NCI-H187 (cell line): ENCODE measurements around the gene ABCG8.

Source experiments
- DNase-seq, 2 experiments: peaks; one replicate each; lab custom pipeline; 2025; lab: John Stamatoyannopoulos, UW

The ABCG8 gene

GRCh38 chr2:43826305-43827250 is 12.2 kb upstream of the ABCG8 start:
- no peak for DNase-seq

GRCh38 chr2:43831543-43832294 is 7.1 kb upstream of the ABCG8 start:
- DNase-seq = no peak

- no peak for DNase-seq
These were observed 6.3 kb upstream of the ABCG8 start for GRCh38 chr2:43832457-43832856.

- DNase-seq = no peak
These were observed 1.7 kb upstream of the ABCG8 start for GRCh38 chr2:43837033-43837432.

GRCh38 chr2:43837831-43838559 is 776 bp upstream of the ABCG8 start:
- DNase-seq = no peak

GRCh38 chr2:43839776-43840564 is 1.2 kb downstream of the ABCG8 start:
- DNase-seq = no peak

GRCh38 chr2:43840965-43841364 is 2.2 kb downstream of the ABCG8 start:
- DNase-seq = no peak

- DNase-seq = no peak
These were observed 3.4 kb downstream of the ABCG8 start for GRCh38 chr2:43841949-43842865.

- DNase-seq = no peak
These were observed 4.1 kb downstream of the ABCG8 start for GRCh38 chr2:43842866-43843226.

- DNase-seq = no peak
These were observed 6.4 kb downstream of the ABCG8 start for GRCh38 chr2:43845181-43845580.

- no peak for DNase-seq
These were observed 7.5 kb downstream of the ABCG8 start for GRCh38 chr2:43846140-43846793.

- no peak for DNase-seq
These were observed 9.4 kb downstream of the ABCG8 start for GRCh38 chr2:43848214-43848613.

- DNase-seq = no peak
These were observed 12.5 kb downstream of the ABCG8 start for GRCh38 chr2:43851011-43851980.

- DNase-seq = no peak
These were observed 13.5 kb downstream of the ABCG8 start for GRCh38 chr2:43852196-43852730.

- DNase-seq = no peak
These were observed 14.6 kb downstream of the ABCG8 start for GRCh38 chr2:43853141-43854081.

GRCh38 chr2:43854671-43855070 is 15.9 kb downstream of the ABCG8 start:
- no peak for DNase-seq

- no peak for DNase-seq
These were observed 16.5 kb downstream of the ABCG8 start for GRCh38 chr2:43855292-43855691.
